ENCODE data around the gene CHAT.

Gene CHAT

DNA sequence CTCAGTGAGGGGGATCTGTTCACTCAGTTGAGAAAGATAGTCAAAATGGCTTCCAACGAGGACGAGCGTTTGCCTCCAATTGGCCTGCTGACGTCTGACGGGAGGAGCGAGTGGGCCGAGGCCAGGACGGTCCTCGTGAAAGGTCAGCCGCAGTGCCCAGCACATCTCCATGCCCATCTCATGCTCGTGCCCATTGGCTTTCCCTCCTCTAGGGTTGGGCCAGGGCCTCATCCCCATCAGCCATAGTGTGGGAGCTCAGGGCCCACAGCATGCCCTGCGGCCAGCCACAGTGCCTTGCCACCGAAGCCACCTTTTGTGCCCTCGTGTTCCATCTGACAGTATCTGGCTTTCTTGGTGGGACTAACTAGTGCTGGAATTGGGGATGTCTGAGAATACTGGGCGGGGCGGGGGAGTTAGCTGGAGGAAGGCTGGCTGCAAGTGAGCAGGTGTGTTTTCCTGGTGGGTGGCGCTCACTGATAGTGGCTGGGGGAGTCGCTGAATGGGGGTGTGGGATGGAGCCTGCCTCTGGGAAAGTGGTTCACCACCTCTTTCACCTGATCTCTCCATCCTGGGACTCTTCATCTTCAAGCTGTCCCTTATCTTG is 13.9 kb downstream of the CHAT start:
- DNase-seq: no peak

DNA sequence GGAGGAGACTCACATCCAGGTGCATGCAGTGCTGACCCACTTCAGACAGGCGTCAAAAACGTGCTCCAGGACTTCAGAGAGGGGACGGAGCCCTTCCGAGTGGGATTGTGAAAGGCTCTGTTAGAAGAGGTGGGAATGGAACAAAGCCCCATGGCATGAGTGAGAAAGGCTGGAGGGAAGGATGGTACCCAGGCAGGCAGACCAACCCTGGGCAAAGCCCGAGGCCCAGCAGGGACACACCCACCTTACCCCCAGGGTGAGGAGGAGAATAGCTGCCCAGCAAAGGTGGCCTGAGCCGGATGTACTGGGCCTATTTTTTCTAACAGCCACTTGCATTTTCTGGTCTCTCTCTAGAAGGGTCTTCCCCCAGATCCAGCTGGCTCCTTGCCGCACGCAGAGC is 14.8 kb downstream of the CHAT start:
- no peak for DNase-seq

DNA sequence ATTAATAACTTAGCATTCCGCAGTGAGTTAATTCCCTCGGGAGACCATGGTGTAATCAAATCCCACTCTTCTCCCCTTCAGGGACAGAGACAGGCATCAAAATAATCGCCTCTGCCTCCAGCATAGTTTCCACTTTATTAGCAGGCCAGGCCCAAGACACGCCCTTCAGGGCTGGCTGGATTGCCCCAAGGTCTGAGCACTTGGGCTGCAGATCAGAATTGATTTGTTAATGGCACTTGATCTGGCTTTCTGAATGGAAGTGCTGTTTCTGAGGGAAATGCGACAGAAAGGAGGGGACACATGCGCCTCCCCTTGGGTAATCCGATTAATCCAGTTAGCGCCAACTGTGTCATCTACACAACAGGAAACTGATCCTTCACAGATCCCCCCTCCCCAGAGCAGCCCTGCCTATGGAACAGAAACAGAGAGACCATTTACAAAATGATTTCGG is 15.6 kb downstream of the CHAT start:
- no peak for DNase-seq

- no peak for DNase-seq
Measured at GRCh38 chr10:49631975-49632374, 18.1 kb downstream of the CHAT start.

DNA sequence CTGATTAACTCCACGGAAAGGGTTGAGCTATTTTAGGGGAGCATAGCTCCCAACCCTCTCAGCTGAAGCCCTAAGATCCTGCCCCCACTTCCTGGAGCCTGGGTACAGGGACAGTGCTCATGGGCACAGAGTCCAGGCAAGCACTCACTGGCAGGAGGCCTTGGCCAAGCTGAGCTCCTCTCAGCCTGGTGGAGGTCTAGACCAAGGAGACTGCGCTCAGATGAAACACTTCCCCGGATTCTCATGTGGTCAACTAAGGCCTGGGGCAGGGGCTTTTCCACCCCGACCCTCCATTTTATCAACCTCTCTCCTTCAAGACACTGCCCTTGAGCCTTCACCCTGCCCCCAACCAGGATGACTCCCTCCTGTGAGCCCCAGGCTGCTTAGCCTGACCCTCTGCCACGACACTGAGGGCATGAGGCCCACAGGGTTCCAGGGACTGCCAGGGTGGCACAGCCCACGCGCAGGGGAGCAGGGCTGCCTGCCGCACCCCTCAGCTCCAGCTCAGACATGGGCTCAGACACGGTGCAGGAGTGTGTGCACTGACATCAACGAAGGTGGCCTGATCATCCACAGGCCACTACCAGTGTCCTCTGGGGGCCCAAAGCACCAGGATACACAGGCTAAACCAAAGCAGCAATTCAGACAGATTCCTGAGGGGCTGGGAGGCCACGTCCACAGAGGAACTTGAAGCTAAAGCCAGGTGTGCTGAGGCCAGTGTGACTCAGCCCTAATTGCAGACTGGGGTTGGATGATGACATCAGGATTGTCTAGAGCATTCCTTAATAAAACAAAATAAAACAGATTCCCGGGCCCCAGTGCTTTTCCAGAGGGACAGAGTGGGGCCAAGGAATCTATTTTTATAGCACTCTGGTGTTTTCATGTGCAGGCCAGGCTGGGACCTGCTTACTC is 18.8 kb downstream of the CHAT start:
- no peak for DNase-seq

GRCh38 chr10:49633327-49634068 is 19.7 kb downstream of the CHAT start:
- DNase-seq: no peak

DNA sequence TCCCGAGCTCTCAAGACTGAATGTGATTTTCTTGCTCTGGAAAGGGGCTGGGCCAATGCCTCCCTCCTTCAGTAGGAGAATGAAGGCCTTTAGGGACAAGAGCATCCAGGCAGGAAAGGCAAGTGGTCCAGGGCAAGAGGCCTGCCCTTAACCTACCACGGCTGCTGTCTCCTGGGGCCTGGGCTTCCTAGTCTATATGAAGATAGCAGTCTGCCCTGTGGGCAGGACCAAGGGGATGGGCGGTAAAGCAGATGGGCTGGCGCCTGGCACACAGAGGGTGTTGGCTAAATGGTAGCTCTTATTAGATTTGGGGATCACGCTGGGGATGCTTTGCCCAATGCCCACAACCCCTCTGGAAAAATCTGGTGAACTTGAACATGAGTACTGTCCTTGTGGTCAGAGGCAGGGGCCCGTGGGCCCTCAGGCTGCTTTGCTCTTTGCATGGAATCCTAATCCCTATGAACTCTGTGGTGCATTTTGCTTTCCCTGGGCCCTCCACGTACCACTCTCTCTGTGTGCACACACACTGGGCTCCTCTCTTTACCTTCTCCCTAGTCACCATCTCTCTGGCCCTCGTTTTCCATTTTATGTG is 20.3 kb downstream of the CHAT start:
- DNase-seq: no peak

DNA sequence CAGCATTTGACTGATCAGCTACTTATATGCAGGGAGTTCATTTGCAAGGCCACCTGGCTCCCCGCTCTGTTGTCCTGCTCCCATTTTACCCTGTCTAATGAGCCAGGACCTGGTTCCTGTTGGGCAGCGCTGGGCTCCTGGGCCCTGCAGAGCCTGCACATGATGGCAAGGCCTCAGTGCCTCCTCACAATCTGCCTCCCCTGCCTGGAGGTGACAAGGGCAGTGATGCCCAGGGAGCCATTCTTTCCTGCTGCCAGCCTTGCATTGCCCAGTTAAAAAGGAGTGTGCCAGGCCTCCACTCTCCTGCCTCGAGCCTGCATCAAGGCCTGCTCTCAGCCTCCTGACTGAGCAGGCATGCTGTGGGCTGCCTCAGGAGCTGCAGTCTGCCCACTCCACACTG is 28.5 kb downstream of the CHAT start:
- no peak for DNase-seq

DNA sequence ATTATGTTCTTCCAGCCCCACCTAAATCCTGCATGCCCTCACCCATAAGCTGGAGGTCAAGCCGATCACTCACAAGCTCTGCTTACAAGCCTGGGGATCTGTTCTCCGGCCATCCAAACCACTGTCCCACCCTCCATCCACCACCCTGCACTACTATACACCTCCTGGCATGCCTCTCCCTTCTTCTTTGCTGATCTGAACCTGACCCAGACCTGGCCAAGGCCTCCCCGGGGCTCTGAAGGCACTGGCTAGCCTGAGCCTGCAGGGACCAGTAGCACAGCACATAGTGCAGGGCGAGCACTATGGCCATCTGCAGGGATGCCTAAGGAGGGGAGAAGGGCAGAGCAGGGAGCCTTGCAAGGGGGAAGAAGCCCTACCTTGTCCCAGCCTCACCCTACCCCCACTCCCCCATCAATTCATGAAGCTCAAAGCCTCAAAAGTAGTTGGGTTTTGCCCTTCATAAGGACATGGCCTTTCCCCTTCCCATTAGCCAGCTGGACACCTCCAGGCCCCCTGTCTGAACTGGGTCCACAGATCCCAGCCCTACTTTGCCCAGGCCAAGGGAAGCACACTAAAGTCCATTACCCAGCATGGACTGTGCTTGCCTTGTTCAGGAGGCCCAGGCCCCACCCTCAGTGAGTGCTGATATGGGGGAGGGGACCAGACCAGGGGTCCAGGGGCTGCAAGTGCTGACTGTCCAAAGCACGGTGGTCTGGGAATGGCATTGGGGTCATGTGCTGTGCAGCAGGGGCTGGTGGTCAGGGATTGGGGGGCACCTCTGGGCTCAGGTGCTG is 29.6 kb downstream of the CHAT start:
- no peak for DNase-seq

- DNase-seq: no peak
Measured at GRCh38 chr10:49644035-49644646, 30.3 kb downstream of the CHAT start.

- DNase-seq: no peak
Measured at GRCh38 chr10:49645417-49645816, 31.6 kb downstream of the CHAT start.

DNA sequence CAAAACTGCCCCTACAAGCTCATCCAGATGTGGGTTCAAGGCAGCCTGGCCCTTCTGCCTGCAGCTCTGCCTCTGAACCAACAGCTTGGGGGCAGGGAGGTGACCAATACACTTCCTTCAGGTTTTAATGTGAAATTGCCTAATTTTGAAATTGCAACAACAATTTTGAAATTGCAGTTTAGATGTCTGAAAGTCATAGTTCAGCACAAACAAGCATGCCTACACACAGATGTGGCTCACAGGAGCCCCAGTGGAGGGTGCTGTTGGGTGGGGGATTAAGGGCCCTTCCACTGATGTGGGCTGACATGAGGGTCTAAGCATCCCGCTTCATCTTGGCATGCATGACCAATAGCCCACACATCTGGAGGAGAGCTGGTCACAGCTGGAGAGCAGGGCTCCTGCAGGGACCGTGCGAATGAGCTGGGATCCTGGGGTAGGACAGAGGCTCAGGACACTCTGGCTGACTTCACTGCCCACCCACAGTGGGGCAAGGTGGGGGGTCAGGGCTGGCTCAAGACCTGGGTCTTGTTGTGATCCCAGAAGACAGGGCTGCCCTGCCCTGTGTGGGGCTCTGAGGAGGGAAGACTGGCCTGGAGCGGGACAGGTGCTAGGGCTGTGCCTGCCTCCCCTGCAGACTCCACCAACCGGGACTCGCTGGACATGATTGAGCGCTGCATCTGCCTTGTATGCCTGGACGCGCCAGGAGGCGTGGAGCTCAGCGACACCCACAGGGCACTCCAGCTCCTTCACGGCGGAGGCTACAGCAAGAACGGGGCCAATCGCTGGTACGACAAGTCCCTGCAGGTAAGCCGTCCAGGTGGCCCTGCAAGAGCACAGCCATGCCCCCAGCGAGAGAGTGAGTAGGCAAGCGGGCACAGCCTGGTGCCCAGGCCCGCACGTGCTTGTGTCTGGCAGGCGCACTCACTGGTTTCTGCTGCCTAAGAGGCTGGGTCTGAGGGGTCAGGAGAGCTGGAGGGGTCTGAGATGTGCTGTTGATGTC is 32.3 kb downstream of the CHAT start:
- DNase-seq: no peak

GRCh38 chr10:49647554-49647953 is 33.7 kb downstream of the CHAT start:
- DNase-seq: no peak

DNA sequence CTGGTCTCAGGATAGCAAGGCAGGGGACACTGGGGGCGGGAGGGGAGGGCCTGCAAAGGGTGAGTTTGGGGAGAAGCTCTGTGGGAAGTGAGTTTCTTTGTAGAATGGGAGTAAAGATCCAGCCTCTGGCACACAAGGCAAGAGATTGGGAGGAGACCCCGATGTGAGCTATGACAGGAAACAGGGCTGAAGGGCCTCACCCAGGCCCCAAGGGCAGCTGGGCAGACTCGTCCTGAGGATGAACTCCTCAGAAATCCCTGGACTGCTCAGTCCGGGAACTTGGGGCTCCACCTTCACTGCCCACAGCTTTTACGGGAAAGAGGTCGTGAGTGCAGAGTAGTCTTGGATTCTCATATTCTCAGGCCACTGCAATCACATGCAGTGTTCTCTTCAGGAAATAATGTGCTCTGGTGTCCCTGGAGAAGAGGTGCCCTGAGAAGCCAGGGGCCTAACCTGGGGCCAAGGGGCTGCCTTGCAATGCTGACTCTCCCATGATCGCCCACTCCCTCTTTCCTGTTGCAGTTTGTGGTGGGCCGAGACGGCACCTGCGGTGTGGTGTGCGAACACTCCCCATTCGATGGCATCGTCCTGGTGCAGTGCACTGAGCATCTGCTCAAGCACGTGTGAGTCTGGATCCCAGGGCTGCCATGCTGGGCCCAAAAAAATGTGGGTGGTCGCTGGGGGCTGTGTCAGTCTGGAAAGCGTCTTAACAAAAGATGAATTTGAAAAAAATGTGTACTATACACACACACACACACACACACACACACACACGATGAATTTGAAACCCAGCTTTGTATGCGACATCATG is 34.4 kb downstream of the CHAT start:
- no peak for DNase-seq

- no peak for DNase-seq
Measured at GRCh38 chr10:49649294-49649693, 35.5 kb downstream of the CHAT start.

GRCh38 chr10:49649936-49650723 is 36.3 kb downstream of the CHAT start:
- no peak for DNase-seq

GRCh38 chr10:49650724-49651034 is 36.8 kb downstream of the CHAT start:
- no peak for DNase-seq

All from nucleus accumbens (tissue), 56 donors.